Keratinocyte (primary cell): Measurements from ENCODE around the gene MAPT.

Experiments used
- EZH2 ChIP-seq: IDR thresholded peaks from one replicate; pipeline ENCODE4 v1.6.1; 2012; ENCODE audit warnings: inconsistent platforms, mild to moderate bottlenecking, low read length, moderate library complexity
- TF ChIP-seq, protein P1 (sequence below), 3 experiments: IDR thresholded peaks in 1 of 3; conservative IDR thresholded peaks in 1 of 3; optimal IDR thresholded peaks in 1 of 3; 2 replicates in 2 of 3; 3 replicates in 1 of 3; pipeline versions ENCODE3 to v1.5.1; 2011; ENCODE audit warnings: low read length in 3 of 3, mild to moderate bottlenecking in 3 of 3, moderate library complexity in 2 of 3, control low read depth in 1 of 3, inconsistent platforms in 1 of 3; ENCODE audit not compliant: insufficient read depth in 2 of 3; ENCODE audit errors: extremely low read depth in 1 of 3

DNA sequence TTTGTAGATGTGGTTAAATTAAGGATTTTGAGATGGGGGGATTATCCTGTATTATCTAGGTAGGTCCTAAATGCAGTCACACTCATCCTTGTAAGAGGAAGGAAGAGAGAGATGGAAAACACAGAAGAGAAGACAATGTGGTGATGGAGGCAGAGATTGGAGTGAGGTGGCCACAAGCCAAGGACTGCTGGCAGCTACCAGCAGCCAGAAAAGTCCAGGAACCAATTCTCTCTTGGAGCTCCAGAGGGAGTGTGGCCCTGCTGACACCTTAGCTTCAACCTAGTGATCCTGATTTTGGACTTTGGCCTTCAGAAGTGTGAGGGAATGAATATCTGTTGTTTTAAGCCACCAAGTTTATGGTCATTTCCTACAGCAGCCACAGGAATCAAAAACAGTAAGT is 18.0 kb downstream of the MAPT start:
- TF ChIP-seq, protein P1, sequence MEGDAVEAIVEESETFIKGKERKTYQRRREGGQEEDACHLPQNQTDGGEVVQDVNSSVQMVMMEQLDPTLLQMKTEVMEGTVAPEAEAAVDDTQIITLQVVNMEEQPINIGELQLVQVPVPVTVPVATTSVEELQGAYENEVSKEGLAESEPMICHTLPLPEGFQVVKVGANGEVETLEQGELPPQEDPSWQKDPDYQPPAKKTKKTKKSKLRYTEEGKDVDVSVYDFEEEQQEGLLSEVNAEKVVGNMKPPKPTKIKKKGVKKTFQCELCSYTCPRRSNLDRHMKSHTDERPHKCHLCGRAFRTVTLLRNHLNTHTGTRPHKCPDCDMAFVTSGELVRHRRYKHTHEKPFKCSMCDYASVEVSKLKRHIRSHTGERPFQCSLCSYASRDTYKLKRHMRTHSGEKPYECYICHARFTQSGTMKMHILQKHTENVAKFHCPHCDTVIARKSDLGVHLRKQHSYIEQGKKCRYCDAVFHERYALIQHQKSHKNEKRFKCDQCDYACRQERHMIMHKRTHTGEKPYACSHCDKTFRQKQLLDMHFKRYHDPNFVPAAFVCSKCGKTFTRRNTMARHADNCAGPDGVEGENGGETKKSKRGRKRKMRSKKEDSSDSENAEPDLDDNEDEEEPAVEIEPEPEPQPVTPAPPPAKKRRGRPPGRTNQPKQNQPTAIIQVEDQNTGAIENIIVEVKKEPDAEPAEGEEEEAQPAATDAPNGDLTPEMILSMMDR (optimal IDR thresholded peaks at IDR 0.05 in 1 of 3, IDR thresholded peaks at IDR 0.05 in 1 of 3, conservative IDR thresholded peaks at IDR 0.05 in 1 of 3; ENCODE audit: extremely low read depth in 1 of 3, insufficient read depth in 2 of 3, low read length in 3 of 3), result no peak
- no peak for TF ChIP-seq EZH2
